HepG2 (cell line): ENCODE measurements around the gene RBBP8NL. TPM values are rescaled to one million over a fixed set of nuclear protein-coding genes. Genes with fewer than 3 reads are reported as not detected.

ENCODE experiments used
- AGO1 ChIP-seq: fragments of 200-400 bp; formaldehyde crosslinking; IDR thresholded peaks from 2 replicates; pipeline ENCODE4 v1.6.1; 2017; ENCODE audit warnings: mild to moderate bottlenecking, low read depth, low read length, moderate library complexity; ENCODE audit not compliant: poor library complexity, severe bottlenecking
- BORCS8-MEF2B ChIP-seq: sonication (generic); formaldehyde crosslinking; IDR thresholded peaks from 2 replicates; pipeline ENCODE4 v1.8.0; 2022; ENCODE audit warnings: mild to moderate bottlenecking, missing genetic modification reagents
- DR1 ChIP-seq: sonication (generic); formaldehyde crosslinking; IDR thresholded peaks from 2 replicates; pipeline ENCODE4 v1.8.0; 2021; ENCODE audit warnings: mild to moderate bottlenecking, missing genetic modification reagents, inconsistent platforms
- GABPB1 ChIP-seq: IDR thresholded peaks from 2 replicates; pipeline ENCODE4 v1.6.1; 2016; ENCODE audit warnings: mild to moderate bottlenecking, missing genetic modification reagents, moderate library complexity, missing compliant biosample characterization
- MAZ ChIP-seq, 2 experiments: sonication (generic) in 1 of 2; formaldehyde crosslinking in 1 of 2; IDR thresholded peaks; 2 replicates each; pipeline versions ENCODE4 v1.5.0 to v1.6.1; 2012 to 2020; ENCODE audit warnings: low read depth in 2 of 2, mild to moderate bottlenecking in 2 of 2, borderline replicate concordance in 1 of 2, improper control_type of control experiment in 1 of 2, low read length in 1 of 2, missing genetic modification reagents in 1 of 2, moderate library complexity in 1 of 2
- NFYB ChIP-seq: sonication (generic); formaldehyde crosslinking; IDR thresholded peaks from 2 replicates; pipeline ENCODE4 v1.4.0; 2020; ENCODE audit warnings: missing genetic modification reagents
- RFXAP ChIP-seq: sonication (generic); formaldehyde crosslinking; IDR thresholded peaks from 2 replicates; pipeline ENCODE4 v1.4.0; 2020; ENCODE audit warnings: missing genetic modification reagents, borderline replicate concordance
- SNAPC2 ChIP-seq: sonication (generic); formaldehyde crosslinking; IDR thresholded peaks from 2 replicates; pipeline ENCODE4 v1.8.1; 2022; ENCODE audit warnings: mild to moderate bottlenecking, missing genetic modification reagents
- U2AF2 ChIP-seq: fragments of 200-400 bp; formaldehyde crosslinking; IDR thresholded peaks from 2 replicates; pipeline ENCODE4 v1.6.1; 2017; ENCODE audit warnings: low read depth, mild to moderate bottlenecking, low read length
- ZNF17 ChIP-seq: sonication (generic); formaldehyde crosslinking; IDR thresholded peaks from 2 replicates; pipeline ENCODE4 v1.5.0; 2020; ENCODE audit warnings: mild to moderate bottlenecking, missing genetic modification reagents
- ZNF207 ChIP-seq: fragments of 450-650 bp; IDR thresholded peaks from 2 replicates; pipeline ENCODE4 v1.6.1; 2016; ENCODE audit warnings: antibody characterized with exemption, borderline replicate concordance
- ZNF337 ChIP-seq: sonication (generic); formaldehyde crosslinking; IDR thresholded peaks from 2 replicates; pipeline ENCODE4 v1.5.1; 2020; ENCODE audit warnings: missing genetic modification reagents, low read depth, mild to moderate bottlenecking, borderline replicate concordance
- ZNF430 ChIP-seq: sonication (generic); formaldehyde crosslinking; IDR thresholded peaks from 2 replicates; pipeline ENCODE4 v1.9.0; 2021; ENCODE audit warnings: mild to moderate bottlenecking, missing genetic modification reagents
- ZNF550 ChIP-seq: sonication (generic); formaldehyde crosslinking; IDR thresholded peaks from 2 replicates; pipeline ENCODE4 v1.4.0; 2020; ENCODE audit warnings: mild to moderate bottlenecking, missing genetic modification reagents, borderline replicate concordance
- ZNF737 ChIP-seq: sonication (generic); formaldehyde crosslinking; IDR thresholded peaks from 2 replicates; pipeline ENCODE4 v1.5.0; 2020; ENCODE audit warnings: missing genetic modification reagents, mild to moderate bottlenecking, borderline replicate concordance
- ZNF780A ChIP-seq: sonication (generic); formaldehyde crosslinking; IDR thresholded peaks from 2 replicates; pipeline ENCODE4 v1.8.0; 2022; ENCODE audit warnings: mild to moderate bottlenecking, missing genetic modification reagents, moderate library complexity
- ZNF788 ChIP-seq: sonication (generic); formaldehyde crosslinking; IDR thresholded peaks from 2 replicates; pipeline ENCODE4 v1.5.0; 2020; ENCODE audit warnings: mild to moderate bottlenecking, missing genetic modification reagents, borderline replicate concordance
- ZSCAN30 ChIP-seq: sonication (generic); formaldehyde crosslinking; IDR thresholded peaks from 2 replicates; pipeline ENCODE4 v1.5.0; 2020; ENCODE audit warnings: mild to moderate bottlenecking, missing genetic modification reagents
- polyA plus RNA-seq, 8 experiments: library from polyadenylated mRNA; depleted of rRNA in 3 of 8; stranded (reverse) in 7 of 8; unstranded in 1 of 8; fragments of >200 nt; fragmentation: Illumina TruSeq in 4 of 8; extraction: Trizol in 4 of 8; gene quantifications; 2 replicates each; pipeline versions ENCODE4 v1.2.1 to v1.2.3, GENCODE V29; 2011 to 2016; ENCODE audit warnings: low read depth in 4 of 8, missing spikeins in 1 of 8, mixed read lengths in 1 of 8; ENCODE audit not compliant: insufficient read depth in 1 of 8
- total RNA-seq, 5 experiments: library from RNA; depleted of rRNA; stranded (reverse); fragments of >200 nt; fragmentation: Illumina TruSeq; extraction: Trizol; gene quantifications; 2 replicates each; pipeline ENCODE4 v1.2.3, GENCODE V29; 2016; ENCODE audit warnings: low read depth in 1 of 5
- TF ChIP-seq, protein P1 (sequence below): IDR thresholded peaks from 2 replicates; pipeline ENCODE4 v1.6.1; 2016; ENCODE audit warnings: mild to moderate bottlenecking
- TF ChIP-seq, protein P2 (sequence below): sonication (generic); formaldehyde crosslinking; IDR thresholded peaks from 2 replicates; pipeline ENCODE4 v1.8.1; 2022; ENCODE audit warnings: mild to moderate bottlenecking, missing genetic modification reagents
- TF ChIP-seq, protein P3 (sequence below): IDR thresholded peaks from 2 replicates; pipeline ENCODE4 v1.4.0; 2020; ENCODE audit warnings: mild to moderate bottlenecking, missing genetic modification reagents
- TF ChIP-seq, protein P4 (sequence below): IDR thresholded peaks from 2 replicates; pipeline ENCODE4 v1.6.1; 2016; ENCODE audit warnings: missing genetic modification reagents, missing compliant biosample characterization

RBBP8NL gene
- total and polyA plus RNA-seq, 2 of the 13 experiments (the other 11 are each of a cell fraction or from before 2014, with no cell fraction given), result 0.69 to 0.86 TPM

DNA sequence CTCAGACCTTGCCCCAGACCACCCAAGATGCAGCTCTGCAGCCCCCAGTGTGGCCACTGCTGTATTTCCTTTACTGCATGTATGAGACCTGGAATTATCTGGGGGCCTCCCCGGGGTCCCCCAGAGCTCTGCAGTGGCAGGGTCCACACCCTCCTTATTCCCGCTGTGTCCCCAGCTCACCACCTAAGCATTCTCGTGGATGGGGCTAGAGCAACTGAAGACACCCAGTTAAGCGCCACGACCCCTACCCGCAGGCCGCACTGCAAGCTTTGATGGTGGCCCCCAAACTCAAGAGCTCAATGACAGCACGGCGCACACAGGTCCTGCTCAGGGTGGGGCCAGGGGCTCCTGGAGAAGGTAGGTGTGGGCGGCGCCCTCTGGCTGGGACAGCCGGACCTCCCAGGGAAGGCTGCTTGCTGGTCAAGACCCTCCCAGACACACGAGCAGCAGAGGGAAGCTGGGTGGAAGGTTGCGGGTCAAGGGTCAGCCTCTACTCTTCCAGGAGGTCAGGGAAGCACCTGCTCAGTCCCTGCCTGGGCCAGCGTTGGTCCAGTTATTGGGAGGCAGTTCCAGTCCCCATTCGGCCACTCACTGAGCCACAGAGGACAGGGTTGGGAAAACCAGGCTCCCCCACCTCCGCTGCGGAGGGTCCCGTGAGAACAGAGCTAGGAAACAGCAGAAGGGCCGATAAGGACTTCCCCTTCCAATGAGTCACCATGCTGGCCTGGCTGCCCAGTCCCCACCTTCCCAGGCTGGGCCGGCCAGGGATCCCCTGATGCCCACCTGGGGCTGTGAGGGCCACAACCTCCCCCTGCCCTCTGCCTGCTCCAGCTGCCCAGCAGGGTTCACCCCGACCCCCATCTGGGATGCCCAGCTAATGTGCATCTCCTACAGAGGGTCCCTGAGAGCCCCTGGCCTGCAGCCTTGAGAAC lies 63.2 kb downstream of the RBBP8NL start (continued):
- TF ChIP-seq, protein P1, sequence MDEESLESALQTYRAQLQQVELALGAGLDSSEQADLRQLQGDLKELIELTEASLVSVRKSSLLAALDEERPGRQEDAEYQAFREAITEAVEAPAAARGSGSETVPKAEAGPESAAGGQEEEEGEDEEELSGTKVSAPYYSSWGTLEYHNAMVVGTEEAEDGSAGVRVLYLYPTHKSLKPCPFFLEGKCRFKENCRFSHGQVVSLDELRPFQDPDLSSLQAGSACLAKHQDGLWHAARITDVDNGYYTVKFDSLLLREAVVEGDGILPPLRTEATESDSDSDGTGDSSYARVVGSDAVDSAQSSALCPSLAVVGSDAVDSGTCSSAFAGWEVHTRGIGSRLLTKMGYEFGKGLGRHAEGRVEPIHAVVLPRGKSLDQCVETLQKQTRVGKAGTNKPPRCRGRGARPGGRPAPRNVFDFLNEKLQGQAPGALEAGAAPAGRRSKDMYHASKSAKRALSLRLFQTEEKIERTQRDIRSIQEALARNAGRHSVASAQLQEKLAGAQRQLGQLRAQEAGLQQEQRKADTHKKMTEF (CRISPR knock-in tag), result no peak
- TF ChIP-seq GABPB1 (CRISPR knock-in tag) (peak; percentile 21; the same call in 1 of the 2 replicates), RFXAP (no peak), ZNF17 (CRISPR knock-in tag) (no peak), BORCS8-MEF2B (CRISPR knock-in tag) (no peak), ZNF788 (peak; percentile 21; the same call in 1 of the 2 replicates), AGO1 (no peak), ZNF780A (CRISPR knock-in tag) (no peak), ZNF550 (CRISPR knock-in tag) (no peak), NFYB (CRISPR knock-in tag) (no peak), ZNF337 (CRISPR knock-in tag) (no peak), ZNF207 (no peak), U2AF2 (no peak), ZSCAN30 (CRISPR knock-in tag) (no peak), ZNF430 (no peak), DR1 (CRISPR knock-in tag) (0 out of 2 replicates have a peak, but pooled peaks have one; percentile 1), MAZ (IDR thresholded peaks at IDR 0.05; ENCODE audit: borderline replicate concordance, low read depth, low read length) (no peak), MAZ (CRISPR knock-in tag; IDR thresholded peaks at IDR 0.05; ENCODE audit: low read depth) (peak; percentile 41; the same call in 1 of the 2 replicates), SNAPC2 (no peak), ZNF737 (CRISPR knock-in tag) (no peak)
- TF ChIP-seq, protein P2, sequence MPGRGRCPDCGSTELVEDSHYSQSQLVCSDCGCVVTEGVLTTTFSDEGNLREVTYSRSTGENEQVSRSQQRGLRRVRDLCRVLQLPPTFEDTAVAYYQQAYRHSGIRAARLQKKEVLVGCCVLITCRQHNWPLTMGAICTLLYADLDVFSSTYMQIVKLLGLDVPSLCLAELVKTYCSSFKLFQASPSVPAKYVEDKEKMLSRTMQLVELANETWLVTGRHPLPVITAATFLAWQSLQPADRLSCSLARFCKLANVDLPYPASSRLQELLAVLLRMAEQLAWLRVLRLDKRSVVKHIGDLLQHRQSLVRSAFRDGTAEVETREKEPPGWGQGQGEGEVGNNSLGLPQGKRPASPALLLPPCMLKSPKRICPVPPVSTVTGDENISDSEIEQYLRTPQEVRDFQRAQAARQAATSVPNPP (CRISPR knock-in tag), result no peak
- TF ChIP-seq, protein P3, sequence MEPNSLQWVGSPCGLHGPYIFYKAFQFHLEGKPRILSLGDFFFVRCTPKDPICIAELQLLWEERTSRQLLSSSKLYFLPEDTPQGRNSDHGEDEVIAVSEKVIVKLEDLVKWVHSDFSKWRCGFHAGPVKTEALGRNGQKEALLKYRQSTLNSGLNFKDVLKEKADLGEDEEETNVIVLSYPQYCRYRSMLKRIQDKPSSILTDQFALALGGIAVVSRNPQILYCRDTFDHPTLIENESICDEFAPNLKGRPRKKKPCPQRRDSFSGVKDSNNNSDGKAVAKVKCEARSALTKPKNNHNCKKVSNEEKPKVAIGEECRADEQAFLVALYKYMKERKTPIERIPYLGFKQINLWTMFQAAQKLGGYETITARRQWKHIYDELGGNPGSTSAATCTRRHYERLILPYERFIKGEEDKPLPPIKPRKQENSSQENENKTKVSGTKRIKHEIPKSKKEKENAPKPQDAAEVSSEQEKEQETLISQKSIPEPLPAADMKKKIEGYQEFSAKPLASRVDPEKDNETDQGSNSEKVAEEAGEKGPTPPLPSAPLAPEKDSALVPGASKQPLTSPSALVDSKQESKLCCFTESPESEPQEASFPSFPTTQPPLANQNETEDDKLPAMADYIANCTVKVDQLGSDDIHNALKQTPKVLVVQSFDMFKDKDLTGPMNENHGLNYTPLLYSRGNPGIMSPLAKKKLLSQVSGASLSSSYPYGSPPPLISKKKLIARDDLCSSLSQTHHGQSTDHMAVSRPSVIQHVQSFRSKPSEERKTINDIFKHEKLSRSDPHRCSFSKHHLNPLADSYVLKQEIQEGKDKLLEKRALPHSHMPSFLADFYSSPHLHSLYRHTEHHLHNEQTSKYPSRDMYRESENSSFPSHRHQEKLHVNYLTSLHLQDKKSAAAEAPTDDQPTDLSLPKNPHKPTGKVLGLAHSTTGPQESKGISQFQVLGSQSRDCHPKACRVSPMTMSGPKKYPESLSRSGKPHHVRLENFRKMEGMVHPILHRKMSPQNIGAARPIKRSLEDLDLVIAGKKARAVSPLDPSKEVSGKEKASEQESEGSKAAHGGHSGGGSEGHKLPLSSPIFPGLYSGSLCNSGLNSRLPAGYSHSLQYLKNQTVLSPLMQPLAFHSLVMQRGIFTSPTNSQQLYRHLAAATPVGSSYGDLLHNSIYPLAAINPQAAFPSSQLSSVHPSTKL (CRISPR knock-in tag), result no peak
- TF ChIP-seq, protein P4, sequence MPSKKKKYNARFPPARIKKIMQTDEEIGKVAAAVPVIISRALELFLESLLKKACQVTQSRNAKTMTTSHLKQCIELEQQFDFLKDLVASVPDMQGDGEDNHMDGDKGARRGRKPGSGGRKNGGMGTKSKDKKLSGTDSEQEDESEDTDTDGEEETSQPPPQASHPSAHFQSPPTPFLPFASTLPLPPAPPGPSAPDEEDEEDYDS (CRISPR knock-in tag), result no peak
